ENCODE data around the gene ATP6V1A.

DNA sequence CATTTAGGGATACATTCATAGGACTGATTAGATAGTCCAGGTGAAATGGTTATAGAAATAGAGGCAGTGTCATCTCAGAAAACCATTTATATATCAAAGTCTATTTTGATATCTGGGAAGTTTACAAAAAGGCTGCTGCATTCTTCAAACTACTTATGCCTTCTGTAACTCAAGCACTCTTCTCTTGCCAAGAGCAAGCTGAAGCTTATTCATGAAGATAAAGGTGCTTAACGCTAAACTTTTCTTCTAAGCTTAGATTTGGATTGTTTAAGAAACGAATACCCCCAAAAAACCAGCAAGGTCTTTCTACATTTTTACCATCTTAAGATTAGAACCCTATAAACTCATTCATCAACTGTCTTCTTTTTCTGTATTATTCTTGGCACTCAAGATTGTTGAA lies 27.1 kb upstream of the ATP6V1A start:
- TF ChIP-seq, protein P1, sequence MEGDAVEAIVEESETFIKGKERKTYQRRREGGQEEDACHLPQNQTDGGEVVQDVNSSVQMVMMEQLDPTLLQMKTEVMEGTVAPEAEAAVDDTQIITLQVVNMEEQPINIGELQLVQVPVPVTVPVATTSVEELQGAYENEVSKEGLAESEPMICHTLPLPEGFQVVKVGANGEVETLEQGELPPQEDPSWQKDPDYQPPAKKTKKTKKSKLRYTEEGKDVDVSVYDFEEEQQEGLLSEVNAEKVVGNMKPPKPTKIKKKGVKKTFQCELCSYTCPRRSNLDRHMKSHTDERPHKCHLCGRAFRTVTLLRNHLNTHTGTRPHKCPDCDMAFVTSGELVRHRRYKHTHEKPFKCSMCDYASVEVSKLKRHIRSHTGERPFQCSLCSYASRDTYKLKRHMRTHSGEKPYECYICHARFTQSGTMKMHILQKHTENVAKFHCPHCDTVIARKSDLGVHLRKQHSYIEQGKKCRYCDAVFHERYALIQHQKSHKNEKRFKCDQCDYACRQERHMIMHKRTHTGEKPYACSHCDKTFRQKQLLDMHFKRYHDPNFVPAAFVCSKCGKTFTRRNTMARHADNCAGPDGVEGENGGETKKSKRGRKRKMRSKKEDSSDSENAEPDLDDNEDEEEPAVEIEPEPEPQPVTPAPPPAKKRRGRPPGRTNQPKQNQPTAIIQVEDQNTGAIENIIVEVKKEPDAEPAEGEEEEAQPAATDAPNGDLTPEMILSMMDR (IDR thresholded peaks at IDR 0.05): no peak
- TF ChIP-seq POLR2A (IDR thresholded peaks at IDR 0.05; ENCODE audit: low read depth): no peak
- no peak for TF ChIP-seq EP300 (IDR thresholded peaks at IDR 0.05)
- no peak for TF ChIP-seq POLR2AphosphoS5 (IDR thresholded peaks at IDR 0.05)
